ENCODE data around the gene IDH3G. TPM values are rescaled to one million over a fixed set of nuclear protein-coding genes. Genes with fewer than 3 reads are reported as not detected.

IDH3G gene
- total RNA-seq, 1 donor from 2014 or later: 41.9 TPM

- Histone ChIP-seq H3K79me2 (ENCODE audit: insufficient read depth, low read length) (no peaks in the 10 kb centered on the region), H3K4me1 (ENCODE audit: insufficient read depth, low read length) (no peaks in the 10 kb centered on the region), H3K4me2 (ENCODE audit: low read length) (no peak overlapping the region), H3K27ac (ENCODE audit: low read depth, low read length) (no peak overlapping the region), H3K36me3 (ENCODE audit: insufficient read depth, low read length) (no peaks in the 10 kb centered on the region), H3K4me3 (ENCODE audit: insufficient read depth, low read depth, low read length) (no peak overlapping the region), H3K27me3 (ENCODE audit: insufficient read depth, low read length) (no peaks in the 10 kb centered on the region), H2AFZ (ENCODE audit: low read depth, low read length) (no peak overlapping the region), H3K9ac (ENCODE audit: low read length) (no peak overlapping the region), H3K9me3 (ENCODE audit: insufficient read depth, low read depth, low read length) (no peaks in the 10 kb centered on the region), H4K20me1 (ENCODE audit: insufficient read depth, low read length) (no peaks in the 10 kb centered on the region)
- TF ChIP-seq, protein P1, sequence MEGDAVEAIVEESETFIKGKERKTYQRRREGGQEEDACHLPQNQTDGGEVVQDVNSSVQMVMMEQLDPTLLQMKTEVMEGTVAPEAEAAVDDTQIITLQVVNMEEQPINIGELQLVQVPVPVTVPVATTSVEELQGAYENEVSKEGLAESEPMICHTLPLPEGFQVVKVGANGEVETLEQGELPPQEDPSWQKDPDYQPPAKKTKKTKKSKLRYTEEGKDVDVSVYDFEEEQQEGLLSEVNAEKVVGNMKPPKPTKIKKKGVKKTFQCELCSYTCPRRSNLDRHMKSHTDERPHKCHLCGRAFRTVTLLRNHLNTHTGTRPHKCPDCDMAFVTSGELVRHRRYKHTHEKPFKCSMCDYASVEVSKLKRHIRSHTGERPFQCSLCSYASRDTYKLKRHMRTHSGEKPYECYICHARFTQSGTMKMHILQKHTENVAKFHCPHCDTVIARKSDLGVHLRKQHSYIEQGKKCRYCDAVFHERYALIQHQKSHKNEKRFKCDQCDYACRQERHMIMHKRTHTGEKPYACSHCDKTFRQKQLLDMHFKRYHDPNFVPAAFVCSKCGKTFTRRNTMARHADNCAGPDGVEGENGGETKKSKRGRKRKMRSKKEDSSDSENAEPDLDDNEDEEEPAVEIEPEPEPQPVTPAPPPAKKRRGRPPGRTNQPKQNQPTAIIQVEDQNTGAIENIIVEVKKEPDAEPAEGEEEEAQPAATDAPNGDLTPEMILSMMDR (IDR thresholded peaks at IDR 0.05; ENCODE audit: insufficient read depth, low read depth, low read length): no peak
- TF ChIP-seq EZH2 (IDR thresholded peaks at IDR 0.05; ENCODE audit: insufficient read depth, low read length): no peak
- FAIRE-seq (no peak), DNase-seq (ENCODE audit: low read depth) (no peak)
- Mint-ChIP-seq H3K9me3 (ENCODE audit: unreplicated experiment) (no peaks in the 10 kb centered on the region), H3K4me3 (ENCODE audit: unreplicated experiment) (no peak overlapping the region), H3K27me3 (ENCODE audit: low read depth, unreplicated experiment) (no peaks in the 10 kb centered on the region), H3K36me3 (ENCODE audit: low read depth, unreplicated experiment) (no peaks in the 10 kb centered on the region), H3K4me1 (ENCODE audit: low read depth, unreplicated experiment) (no peaks in the 10 kb centered on the region), H3K27ac (ENCODE audit: unreplicated experiment) (no peak overlapping the region)
These were observed 18.7 kb downstream of the IDH3G start for GRCh38 chrX:153775293-153776119.

GRCh38 chrX:153774576-153775292, 19.4 kb downstream of the IDH3G start:
- Histone ChIP-seq H3K4me2 (ENCODE audit: low read length) (no peak overlapping the region), H3K4me3 (ENCODE audit: insufficient read depth, low read depth, low read length) (no peak overlapping the region), H3K9ac (ENCODE audit: low read length) (no peak overlapping the region), H4K20me1 (ENCODE audit: insufficient read depth, low read length) (no peaks in the 10 kb centered on the region), H3K4me1 (ENCODE audit: insufficient read depth, low read length) (no peaks in the 10 kb centered on the region), H2AFZ (ENCODE audit: low read depth, low read length) (no peak overlapping the region), H3K36me3 (ENCODE audit: insufficient read depth, low read length) (no peaks in the 10 kb centered on the region), H3K9me3 (ENCODE audit: insufficient read depth, low read depth, low read length) (no peaks in the 10 kb centered on the region), H3K27ac (ENCODE audit: low read depth, low read length) (no peak overlapping the region), H3K27me3 (ENCODE audit: insufficient read depth, low read length) (no peaks in the 10 kb centered on the region), H3K79me2 (ENCODE audit: insufficient read depth, low read length) (no peaks in the 10 kb centered on the region)
- H3K4me3 Mint-ChIP-seq (ENCODE audit: unreplicated experiment): no peak overlapping the region
- no peak for FAIRE-seq
- DNase-seq (ENCODE audit: low read depth): no peak
- H3K9me3 Mint-ChIP-seq (ENCODE audit: unreplicated experiment): no peaks in the 10 kb centered on the region
- H3K27me3 Mint-ChIP-seq (ENCODE audit: low read depth, unreplicated experiment): no peaks in the 10 kb centered on the region
- H3K4me1 Mint-ChIP-seq (ENCODE audit: low read depth, unreplicated experiment): no peaks in the 10 kb centered on the region
- no peaks in the 10 kb centered on the region for H3K36me3 Mint-ChIP-seq (ENCODE audit: low read depth, unreplicated experiment)
- TF ChIP-seq EZH2 (IDR thresholded peaks at IDR 0.05; ENCODE audit: insufficient read depth, low read length): no peak
- TF ChIP-seq, protein P1 (IDR thresholded peaks at IDR 0.05; ENCODE audit: insufficient read depth, low read depth, low read length): no peak
- no peak overlapping the region for H3K27ac Mint-ChIP-seq (ENCODE audit: unreplicated experiment)

Measured in astrocyte (in vitro differentiated cells and primary cell).